IPS DF 4.7 (cell line): ENCODE data around the gene SLC9A1.
A peak's percentile ranks its signal among the peaks of the same experiment; 100 is the strongest.
"Not testable (repeated sequence)": the region's sequence is repeated elsewhere in the genome, so short reads cannot be mapped to it uniquely, and the experiment has no call there.

ENCODE experiments used
- DNase-seq: peaks from one replicate; pipeline ENCODE4 v3.0.0-alpha.2; 2013; ENCODE audit warnings: low spot score; ENCODE audit errors: extremely low read depth

Gene SLC9A1

DNA sequence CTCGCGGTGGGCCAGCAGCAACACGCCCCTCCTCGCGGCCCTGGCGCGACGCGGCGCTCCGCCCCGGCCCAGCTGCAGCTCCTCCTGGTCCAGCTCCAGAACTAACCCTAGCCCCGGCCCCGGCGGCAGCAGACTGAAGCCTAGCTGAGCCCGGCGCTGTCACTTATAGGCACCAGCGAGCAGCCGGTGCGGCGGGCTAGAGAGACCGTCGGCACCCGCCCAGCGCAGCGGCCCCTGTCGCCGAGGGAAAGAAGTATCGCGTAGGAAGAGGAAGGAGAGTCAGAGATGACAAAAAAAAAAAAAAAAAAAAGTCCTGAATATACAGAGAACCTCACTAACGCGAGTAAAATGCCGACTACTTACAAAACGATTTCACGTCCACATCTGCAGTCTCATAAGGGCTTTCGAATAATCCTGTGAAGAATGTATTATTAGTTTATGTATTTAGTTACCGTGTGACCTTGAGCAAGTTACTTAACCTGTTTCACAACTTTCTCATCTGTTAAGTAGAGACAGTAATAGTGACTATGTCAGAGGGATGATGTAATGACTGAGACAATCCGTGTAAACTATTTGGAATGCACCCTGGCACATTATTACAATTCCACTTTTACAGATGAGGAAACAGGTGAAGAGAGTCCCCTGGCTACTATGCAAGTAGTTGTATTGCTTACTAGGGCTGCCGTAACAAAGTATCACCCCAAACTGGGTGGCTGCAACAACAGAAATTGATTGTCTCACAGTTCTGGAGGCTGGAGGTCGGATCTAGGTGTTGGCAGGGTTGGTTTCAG, at the start of gene SLC9A1:
TSS of gene SLC9A1 (minus strand) at position 135 of the 791 bp plus-strand sequence. CDS start 791 bp downstream, outside the sequence.
- DNase-seq = peak; percentile 33

DNA sequence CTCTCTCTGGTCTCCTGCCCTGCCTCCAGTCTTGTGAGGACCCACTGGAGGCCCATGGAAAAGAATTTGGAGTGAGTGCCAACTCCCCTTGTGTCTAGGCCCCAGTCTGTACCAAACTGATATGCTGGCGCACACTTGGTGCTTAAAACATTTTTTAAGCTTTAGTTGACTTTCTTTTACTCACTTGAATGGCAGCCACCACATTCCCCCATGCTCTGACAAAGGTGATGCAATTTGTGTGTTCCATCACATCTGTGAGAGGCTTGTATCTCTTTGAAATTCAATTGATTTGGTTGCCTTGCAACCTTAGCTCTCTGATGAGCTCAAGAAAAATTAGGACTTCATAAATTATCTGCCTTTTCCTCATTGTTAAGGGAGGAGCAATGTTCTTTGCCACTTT, 49.0 kb upstream of the SLC9A1 start:
- DNase-seq = no peak

DNA sequence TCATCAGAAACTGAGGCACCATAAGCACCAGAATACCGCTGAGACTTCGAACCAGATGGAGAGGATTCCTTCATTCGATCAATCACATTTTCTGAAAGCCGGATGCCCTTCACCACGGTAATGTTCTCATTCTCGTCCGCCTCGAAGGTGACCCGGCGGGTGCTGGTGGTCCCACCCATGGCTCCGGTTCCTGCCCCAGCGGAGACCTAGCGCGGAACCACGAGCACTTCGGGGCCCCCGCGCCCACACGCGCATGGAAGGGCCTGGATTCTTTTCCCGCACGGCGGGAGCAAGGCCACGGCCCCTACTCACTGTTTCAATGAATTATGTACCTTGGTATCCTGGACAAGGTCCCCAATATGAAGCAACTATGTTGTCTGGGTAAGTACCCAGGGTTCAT, 46.4 kb upstream of the SLC9A1 start:
- DNase-seq = no peak

DNA sequence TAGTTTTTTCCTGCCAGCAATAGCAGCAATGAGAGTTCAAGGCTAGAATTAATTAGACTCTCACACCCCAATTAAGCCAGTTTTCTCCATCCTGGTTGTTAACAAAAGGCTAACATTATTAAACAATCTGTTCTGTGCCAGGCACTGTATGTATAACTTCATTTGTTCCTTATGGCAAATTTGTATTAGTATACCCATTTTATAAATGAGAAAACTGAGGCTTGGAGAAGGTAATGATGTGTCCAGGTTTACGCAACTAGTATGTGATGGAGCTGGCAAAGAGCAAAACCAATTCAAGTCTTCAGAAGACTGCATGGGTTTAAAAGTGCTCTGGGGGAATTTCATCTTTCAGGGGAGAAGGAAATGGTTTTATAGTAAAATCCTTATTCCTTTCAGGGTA, 38.3 kb upstream of the SLC9A1 start:
- no peak for DNase-seq

DNA sequence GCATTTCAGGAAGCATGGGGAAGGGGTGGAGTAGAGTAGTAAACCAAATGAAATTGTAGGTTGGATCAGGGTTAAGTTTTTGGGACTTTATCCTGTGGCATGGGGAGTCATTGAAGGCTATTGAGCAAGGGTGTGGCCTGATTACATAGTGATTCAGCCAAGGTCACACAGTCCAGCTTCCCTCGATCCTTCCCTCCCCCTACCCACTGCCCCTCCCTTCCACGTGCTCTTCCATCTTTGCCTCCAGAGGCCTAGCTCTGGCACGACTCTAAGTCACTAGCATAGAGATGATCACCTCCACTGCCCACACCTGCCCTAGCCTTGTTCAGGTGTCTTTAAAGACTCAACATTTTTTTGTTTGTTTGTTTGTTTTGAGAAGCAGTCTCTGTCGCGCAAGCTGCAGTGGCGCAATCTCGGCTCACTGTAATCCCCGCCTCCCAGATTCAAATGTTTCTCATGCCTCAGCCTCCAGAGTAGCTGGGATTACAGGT, 37.2 kb upstream of the SLC9A1 start:
- no peak for DNase-seq

DNA sequence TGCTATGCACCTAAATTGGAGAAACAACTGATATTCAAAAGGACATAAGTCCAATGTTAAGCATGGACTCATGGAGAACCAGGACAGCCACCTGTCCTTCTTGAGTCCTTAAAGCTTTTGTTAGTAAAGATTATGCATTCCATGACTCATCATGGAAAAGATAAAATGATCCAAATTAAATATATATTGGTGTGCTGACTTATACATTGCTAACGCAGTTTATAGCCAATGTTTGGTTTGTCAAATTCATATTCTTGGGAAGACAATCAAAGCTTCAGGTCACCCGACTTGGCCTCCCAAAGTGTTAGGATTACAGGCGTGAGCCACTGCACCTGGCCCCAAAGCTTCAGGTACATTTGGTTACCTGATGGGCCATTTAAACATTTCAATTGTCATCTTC, 29.7 kb upstream of the SLC9A1 start:
- not testable (repeated sequence) for DNase-seq

DNA sequence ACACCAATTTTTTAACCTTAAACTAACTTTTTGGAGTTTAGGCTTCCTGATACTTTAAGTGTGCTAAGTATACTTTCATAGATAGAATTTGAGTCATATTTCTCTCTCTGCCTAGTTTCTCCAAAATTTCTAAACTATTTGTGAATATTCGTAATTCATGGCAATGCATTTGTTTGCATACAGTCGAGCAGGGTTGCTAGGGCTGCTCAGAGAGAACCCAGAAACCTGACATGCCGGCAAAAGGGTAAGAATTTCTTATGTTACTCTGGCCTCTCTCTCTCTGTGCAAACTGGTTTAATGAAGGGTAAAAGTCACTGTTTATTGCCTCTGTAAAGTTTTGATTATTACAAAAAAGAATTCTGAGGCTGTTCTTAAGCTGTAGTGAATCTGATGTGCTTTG, 25.1 kb upstream of the SLC9A1 start:
- no peak for DNase-seq

DNA sequence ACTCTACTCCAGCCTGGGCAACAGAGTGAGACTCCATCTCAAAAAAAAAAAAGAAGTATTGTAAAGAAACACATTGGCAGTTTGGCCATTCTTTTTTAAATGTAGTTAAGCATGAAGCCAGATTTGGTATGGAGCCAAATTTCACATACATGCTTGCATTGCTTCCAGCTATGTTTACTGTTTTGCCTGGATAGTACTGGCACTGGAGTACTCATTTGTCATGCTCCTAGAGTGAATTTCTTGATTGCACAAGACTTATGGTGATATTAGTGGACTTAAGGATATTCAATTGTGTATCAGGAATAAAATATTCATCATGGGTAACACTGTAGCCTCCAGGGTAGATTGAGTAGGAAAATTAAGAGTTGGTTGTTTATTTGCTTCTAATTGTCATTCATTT, 24.5 kb upstream of the SLC9A1 start:
- DNase-seq = no peak

DNA sequence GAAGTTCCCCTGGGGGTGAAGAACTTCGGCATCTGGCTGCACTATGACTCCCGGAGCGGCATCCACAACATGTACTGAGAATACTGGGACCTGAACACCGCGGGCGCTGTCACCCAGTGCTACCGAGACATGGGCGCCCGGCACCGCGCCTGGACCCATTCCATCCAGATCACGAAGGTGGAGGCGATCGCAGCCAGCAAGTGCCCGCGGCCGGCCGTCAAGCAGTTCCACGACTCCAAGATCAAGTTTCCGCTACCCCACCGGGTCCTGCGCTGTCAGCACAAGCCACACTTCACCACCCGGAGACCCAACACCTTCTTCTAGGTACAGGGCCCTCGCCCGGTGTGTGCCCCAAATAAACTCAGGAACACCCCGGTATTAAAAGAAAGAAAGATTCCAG, 22.0 kb upstream of the SLC9A1 start:
- no peak for DNase-seq

DNA sequence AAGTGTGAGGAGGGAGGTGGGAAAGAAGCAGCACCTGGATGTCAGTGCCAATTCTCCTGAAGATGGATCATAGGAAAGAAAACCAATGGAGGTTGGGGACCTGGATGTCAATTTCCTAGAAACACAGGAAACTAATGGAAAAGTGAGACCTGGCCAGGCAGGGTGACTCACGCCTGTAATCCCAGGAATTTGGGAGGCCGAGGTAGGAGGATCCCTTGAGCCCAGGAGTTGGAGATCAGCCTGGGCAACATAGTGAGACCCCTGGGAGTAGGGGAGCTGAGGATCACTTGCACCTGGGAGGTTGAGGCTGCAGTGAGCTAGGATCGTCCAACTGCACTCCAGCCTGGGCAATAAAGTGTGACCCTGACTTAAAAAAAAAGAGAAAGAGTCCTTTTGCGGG, 21.4 kb upstream of the SLC9A1 start:
- no peak for DNase-seq

DNA sequence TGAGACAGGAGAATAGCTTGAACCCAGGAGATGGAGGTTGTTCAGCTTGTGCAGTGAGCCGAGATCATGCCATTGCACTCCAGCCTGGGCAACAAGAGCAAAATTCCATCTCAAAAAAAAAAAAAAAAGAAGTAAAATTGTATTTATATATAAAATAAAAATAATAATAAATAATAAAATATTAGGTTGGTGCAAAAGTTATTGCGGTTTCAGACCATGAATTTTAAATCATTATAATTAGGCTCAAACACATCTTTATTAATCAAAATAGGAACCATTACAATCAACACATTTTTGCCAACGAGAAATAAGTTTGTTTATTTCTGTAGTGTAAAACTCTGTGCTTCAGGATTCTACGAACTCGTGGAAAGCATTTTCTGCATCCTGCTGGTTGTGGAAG, 18.1 kb upstream of the SLC9A1 start:
- not testable (repeated sequence) for DNase-seq

DNA sequence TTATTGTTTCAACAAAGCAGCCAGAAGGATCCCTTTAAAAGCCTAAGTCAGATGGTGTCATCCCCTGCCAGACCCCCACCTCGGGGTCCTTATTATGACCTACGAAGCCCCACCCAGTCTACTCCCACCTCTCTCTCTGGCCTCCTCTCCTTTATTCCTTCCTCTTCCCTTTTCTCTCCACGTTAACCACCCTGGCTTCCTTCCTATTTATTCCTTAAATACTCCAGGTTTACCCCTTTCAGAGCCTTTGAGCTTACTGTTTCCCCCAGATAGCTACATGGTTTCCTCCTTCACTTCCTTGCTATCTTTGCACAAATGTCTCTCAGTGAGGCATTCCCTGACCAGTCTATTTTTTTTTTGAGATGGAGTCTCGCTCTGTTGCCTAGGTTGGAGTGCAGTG, 12.0 kb upstream of the SLC9A1 start:
- no peak for DNase-seq

DNA sequence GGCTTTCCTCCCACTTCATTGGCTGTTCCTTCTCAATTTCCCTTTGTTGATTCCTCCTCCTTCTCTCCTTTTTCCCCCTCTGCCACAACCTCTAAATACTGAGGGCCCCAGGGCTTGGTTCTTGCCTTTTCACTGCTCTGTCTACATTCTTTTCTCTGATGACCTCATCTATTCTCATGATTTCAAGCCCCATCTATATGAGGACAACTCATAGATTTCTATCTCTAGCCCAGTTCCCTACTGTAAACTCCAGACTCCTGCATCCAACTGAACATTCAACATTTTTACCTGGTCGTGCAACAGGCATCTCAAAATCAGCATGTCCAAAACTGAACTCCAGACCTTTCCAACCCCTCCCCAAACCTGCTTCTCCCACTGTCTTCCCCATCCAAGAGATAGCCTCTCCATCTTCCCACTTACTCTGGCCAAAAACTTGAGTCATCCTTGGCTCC, 11.5 kb upstream of the SLC9A1 start:
- no peak for DNase-seq

DNA sequence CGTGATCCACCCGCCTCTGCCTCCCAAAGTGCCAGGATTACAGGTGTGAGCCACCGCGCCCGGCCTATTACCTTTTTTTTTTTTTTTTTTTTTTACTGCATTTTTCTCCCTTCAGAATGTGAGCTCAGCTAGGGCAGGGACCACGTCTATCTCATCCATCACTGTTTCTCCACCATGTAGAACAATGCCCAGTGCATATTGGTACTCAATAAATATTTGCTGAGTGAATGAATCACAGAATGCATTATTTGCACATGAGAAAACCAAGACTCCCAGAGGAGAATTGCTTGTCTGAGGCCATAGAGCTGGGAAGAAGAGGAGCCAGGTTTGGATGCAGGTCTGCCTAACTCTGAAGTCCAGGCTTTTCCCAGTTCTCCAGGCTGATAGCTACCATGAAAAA, 8.2 kb upstream of the SLC9A1 start:
- no peak for DNase-seq

DNA sequence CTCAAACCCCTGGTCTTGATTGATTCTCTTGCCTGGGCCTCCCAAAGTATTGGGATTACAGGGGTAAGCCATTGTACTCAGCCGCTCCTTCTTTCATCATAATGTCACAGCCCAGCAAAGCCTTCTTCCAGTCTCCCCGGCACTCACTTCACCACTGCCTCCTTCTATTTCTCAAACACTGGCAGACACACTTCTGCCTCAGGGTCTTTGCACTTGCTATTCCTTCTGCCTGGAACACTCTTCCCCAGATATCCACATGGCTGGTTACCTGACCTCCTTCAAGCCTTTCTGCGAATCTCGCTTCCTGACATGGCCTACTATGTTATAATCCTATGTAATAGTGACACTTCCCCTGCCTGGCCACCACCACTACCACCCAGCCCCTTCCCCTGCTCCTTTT, 7.2 kb upstream of the SLC9A1 start:
- DNase-seq = no peak

DNA sequence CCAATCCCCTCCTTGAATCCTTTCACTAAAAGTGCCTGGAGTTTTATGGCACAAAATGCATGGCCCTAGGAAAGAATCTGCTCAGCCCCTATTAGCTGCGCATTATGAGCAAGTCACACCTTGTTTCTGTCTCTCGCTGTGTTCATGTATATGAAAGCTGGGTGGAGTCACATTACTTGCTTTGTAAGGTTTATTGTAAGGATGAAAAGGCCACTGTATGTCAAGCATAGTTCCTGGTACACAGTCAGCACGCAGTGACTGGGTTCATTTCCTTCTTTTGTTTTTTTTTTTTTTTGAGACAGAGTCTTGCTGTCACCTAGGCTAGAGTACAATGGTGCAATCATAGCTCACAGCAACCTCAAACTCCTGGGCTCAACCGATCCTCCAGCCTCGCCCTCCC, 6.7 kb upstream of the SLC9A1 start:
- no peak for DNase-seq

DNA sequence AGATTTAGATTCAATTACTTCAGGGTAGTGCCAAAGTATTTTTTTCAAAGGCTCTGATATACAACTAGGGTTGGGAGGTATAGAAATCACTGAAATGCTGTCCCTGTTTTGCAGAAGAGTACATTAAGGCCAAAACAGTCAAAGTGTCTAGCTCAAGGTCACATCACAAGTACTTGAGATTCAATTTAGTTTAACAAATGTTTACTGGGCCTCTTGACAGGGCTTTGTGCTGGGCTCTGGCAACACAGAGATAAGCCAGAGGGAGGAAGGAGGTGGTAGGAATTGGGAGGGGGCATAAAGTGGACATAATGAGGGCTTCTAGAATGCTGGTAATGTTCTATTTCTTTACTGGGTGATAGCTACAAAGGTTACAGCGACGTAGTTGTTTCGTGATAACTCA, 2.3 kb upstream of the SLC9A1 start:
- DNase-seq = no peak

DNA sequence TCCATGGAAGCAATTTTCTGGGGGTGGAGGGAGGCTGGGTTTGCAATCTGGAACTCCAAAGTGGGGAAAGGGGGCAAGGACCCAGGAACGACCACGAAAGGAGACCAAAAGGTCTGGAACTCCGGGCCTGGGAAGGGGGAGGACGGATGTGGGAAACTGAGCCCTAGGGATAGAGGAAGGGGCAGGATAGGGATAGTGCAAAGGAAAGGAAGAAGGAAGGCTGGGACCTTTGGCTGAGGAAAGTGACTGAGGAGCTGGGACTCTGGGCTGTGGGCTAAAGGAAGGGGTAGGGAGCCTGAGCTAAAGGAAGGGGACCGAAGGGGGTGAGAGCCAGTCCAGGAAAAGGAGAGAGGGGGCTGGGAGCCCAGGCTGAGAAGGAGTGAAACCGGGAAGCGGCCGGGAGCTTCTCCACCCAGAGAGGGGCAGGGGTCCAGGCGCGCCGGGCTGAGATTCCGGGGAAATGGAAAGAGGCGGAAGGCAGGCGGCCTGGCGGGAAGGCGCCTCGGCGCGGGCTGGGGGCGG, 395 bp downstream of the SLC9A1 start:
- no peak for DNase-seq

DNA sequence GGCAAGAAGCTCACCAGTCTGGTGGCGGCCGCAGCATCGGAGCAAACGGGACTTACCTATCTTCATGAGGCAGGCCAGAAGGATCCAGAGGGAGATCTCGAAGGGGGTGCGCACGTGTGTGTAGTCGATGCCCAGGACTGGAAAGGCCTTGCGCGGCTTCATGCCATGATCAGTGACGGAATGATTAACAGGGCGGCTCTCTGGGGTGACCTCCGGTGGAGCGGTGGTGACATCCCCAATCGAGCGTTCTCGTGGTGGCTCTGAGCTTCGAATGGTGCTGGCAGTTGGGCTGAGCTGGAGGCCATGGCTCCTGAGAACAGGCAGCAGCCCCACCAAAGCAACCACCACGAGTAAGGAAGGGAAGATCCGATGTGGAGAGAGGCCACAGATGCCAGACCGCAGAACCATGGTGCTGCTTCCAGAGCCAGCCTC, 982 bp downstream of the SLC9A1 start:
- no peak for DNase-seq

DNA sequence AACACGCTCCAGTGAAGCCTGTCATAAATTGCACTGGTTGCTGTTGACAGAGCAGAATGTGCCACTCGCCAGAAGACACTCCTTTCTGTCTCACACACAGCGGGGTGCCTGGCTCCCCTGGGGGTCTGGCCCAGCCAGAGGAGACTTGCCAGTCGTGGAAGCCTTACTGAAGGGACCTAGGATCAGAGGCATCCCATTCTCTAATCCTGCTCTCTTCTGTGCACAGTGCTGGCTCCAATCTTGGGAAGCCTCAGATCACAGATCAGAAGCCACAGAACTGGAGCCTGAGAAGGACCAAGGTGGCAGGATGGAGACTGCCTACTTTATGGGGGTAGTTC, 1.4 kb downstream of the SLC9A1 start:
- DNase-seq = no peak

DNA sequence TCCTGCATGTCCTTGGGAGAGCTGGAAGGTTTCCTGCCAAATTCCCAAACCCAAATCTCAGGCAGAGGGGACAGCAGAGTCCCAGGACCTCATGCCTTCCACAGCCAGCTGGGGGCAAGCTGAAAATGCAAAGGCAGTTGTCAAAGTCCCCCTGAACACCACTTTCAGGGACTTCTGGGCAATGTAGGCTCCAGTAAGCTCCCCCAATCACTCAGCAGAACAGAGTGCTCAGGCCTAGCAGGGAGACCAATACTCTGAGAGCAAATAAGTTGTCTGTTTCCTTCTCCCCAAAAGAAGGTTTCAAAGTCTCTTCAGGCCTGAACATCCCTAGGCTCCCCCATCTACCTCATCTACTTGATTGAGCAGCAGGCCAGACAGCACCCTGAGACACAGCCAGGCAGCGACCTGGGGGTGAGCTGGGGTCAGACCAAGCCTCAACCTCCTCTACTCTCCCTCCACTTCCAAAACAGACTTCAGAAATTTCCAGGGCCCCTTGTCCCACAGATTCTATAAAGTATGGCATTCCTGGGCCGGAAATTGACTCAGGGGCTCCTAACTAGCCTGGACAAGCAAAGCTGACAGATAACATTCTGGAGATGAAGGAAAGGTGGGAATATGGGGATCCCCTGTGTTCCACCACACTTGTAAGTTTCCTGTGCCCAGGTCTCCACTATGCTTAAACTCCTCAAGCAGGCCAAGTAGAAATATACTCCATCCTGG, 1.9 kb downstream of the SLC9A1 start:
- no peak for DNase-seq

DNA sequence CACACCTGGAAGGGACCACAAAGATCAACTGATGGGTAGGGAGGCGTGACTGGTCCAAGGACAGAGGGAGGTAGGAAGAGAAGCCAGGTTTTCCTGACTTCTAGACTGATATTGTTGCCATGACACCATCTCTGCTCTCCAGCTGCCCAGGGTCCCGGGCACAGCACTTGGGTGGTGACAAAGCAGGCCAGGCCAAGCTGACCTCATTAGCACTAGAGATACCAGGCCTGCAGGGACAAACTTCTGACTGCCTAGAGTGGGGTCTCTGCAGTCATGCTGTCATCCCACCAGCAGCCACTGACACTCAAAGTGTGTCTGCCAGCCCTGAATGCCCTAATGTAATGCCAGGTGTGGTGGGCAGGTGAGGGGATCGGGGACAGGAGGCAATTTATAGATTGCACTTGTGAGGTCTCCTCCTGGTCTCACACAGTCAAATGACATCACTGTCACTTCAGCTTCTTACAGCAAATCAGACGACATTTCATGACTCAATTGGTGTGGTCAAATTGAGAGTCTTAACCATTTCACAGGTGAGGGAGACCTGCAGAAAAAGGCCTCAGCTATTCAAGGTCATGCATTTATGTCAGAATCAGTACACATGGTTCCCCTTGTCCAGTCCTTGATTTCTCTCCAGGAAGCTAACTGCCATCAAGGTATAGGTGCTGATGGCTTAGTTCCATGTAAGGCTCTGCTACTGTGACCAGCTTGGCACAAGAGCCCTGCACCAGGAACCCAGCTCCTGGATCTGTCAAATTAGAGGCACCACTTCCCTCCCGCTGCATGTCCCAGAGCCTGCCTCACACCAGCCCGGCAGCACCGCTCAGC, 2.7 kb downstream of the SLC9A1 start:
- no peak for DNase-seq
